ENCODE results near the gene MED29. TPM values are rescaled to one million over a fixed set of nuclear protein-coding genes. Genes with fewer than 3 reads are reported as not detected.

Gene MED29
- total and polyA plus RNA-seq, 4 experiments from 2014 or later, result 43.1 to 59.8 (median 50.9) TPM

DNA sequence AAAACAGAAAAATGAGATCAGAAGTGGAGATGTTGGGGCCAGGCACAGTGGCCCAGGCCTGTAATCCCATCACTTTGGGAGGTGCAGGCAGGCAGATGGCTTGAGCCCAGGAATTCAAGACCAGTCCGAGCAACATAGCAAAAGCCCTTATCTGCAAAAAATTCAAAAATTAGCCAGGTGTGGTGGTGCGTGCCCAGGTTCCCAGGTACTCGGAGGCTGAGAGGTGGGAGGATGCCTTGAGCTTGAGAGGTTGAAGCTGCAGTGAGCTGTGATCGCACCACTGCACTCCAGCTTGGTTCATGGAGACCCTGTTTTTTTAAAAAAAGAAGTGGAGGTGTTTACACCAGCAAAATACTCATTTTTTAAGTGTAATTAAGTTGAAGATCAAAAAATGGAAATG lies 8.9 kb downstream of the MED29 start:
- Histone ChIP-seq H3K36me3 (ENCODE audit: insufficient read depth, low read length) (peaks cover 7% of the 10 kb centered on the region), H3K27ac (ENCODE audit: low read depth, low read length) (peak overlapping the region; percentile 100), H3K9me3 (ENCODE audit: control insufficient read depth in 1 of 2, low read length in 2 of 2) (no peaks in the 10 kb centered on the region), H3K4me1 (ENCODE audit: insufficient read depth, low read length) (peaks cover 74% of the 10 kb centered on the region), H3K4me3 (ENCODE audit: low read length in 2 of 2) (no peak overlapping the region), H3K27me3 (ENCODE audit: insufficient read depth, low read length) (no peaks in the 10 kb centered on the region)
- ChIA-PET CTCF (ENCODE audit: partially characterized antibody) (interaction anchor here (4.5 to 15.4 kb wide), 2 partner anchors 12 to 35 kb away, joined by 15 to 215 read pairs; partner anchors contain the start of genes PLEKHG2 and RPS16), POLR2A (ENCODE audit: partially characterized antibody) (interaction anchor here (0.9 to 11.3 kb wide), 4 partner anchors 8 to 35 kb away, joined by 3 to 384 read pairs (median 228); partner anchors contain the start of genes MED29, PAF1, PLEKHG2 and RPS16)
- H3K27me3 Mint-ChIP-seq, result no peaks in the 10 kb centered on the region
- peak overlapping the region; percentile 81 to 100 (median 94) for H3K27ac Mint-ChIP-seq
- peaks cover 3 to 24% of the 10 kb centered on the region in 2 donors for H3K36me3 Mint-ChIP-seq
- H3K4me3 Mint-ChIP-seq, result peak overlapping the region in 4 of 8 donors; percentile 0 to 60 (median 56)
- no peaks in the 10 kb centered on the region for H3K9me3 Mint-ChIP-seq
- peaks cover 31 to 79% (median 63%) of the 10 kb centered on the region in 4 donors for H3K4me1 Mint-ChIP-seq
- DNase-seq, result no peak
- intact Hi-C loops (cut with micrococcal nuclease), result loop anchor here (2.0 kb wide), 1 partner anchor 45 kb away; the partner anchor contains the start of gene SUPT5H

- Histone ChIP-seq H3K27me3 (ENCODE audit: insufficient read depth, low read length) (no peaks in the 10 kb centered on the region), H3K27ac (ENCODE audit: low read depth, low read length) (peak overlapping the region; percentile 100), H3K36me3 (ENCODE audit: insufficient read depth, low read length) (peaks cover 3% of the 10 kb centered on the region), H3K4me1 (ENCODE audit: insufficient read depth, low read length) (peaks cover 84% of the 10 kb centered on the region), H3K9me3 (ENCODE audit: control insufficient read depth in 1 of 2, low read length in 2 of 2) (no peaks in the 10 kb centered on the region), H3K4me3 (ENCODE audit: low read length in 2 of 2) (peak overlapping the region in 1 of 2 donors; percentile 13)
- Mint-ChIP-seq H3K36me3 (peaks cover 0 to 18% of the 10 kb centered on the region in 2 donors), H3K9me3 (no peaks in the 10 kb centered on the region), H3K4me1 (peaks cover 36 to 89% (median 71%) of the 10 kb centered on the region in 4 donors), H3K4me3 (peak overlapping the region; percentile 78 to 96 (median 83)), H3K27me3 (no peaks in the 10 kb centered on the region), H3K27ac (peak overlapping the region; percentile 98 to 100 (median 99))
- POLR2A ChIA-PET (ENCODE audit: partially characterized antibody), result interaction anchor here (0.7 to 11.3 kb wide), 14 partner anchors 7 to 1205 kb away, joined by 3 to 384 read pairs (median 10); partner anchors contain the start of genes GMFG, MED29, PAF1 and PLEKHG2
- CTCF ChIA-PET (ENCODE audit: partially characterized antibody), result interaction anchor here (1.0 to 15.4 kb wide), 6 partner anchors 11 to 279 kb away, joined by 3 to 215 read pairs (median 6); partner anchors contain the start of genes GMFG, PLEKHG2 and RPS16
- DNase-seq, result no peak
- intact Hi-C loops (cut with micrococcal nuclease), result loop anchor here (1.0 to 2.0 kb wide), 2 partner anchors 11 to 44 kb away; partner anchors contain the start of genes PLEKHG2 and SUPT5H
Observed at GRCh38 chr19:39401070-39401548, 9.9 kb downstream of the MED29 start.

GRCh38 chr19:39401549-39402345 lies 10.6 kb downstream of the MED29 start:
- Histone ChIP-seq H3K4me1 (ENCODE audit: insufficient read depth, low read length) (peaks cover 87% of the 10 kb centered on the region), H3K27me3 (ENCODE audit: insufficient read depth, low read length) (no peaks in the 10 kb centered on the region), H3K27ac (ENCODE audit: low read depth, low read length) (peak overlapping the region; percentile 100), H3K9me3 (ENCODE audit: control insufficient read depth in 1 of 2, low read length in 2 of 2) (no peaks in the 10 kb centered on the region), H3K4me3 (ENCODE audit: low read length in 2 of 2) (peak overlapping the region in 1 of 2 donors; percentile 83), H3K36me3 (ENCODE audit: insufficient read depth, low read length) (peaks cover 3% of the 10 kb centered on the region)
- peaks cover 38 to 94% (median 74%) of the 10 kb centered on the region in 4 donors for H3K4me1 Mint-ChIP-seq
- H3K36me3 Mint-ChIP-seq, result peaks cover 0 to 23% of the 10 kb centered on the region in 2 donors
- ChIA-PET POLR2A (ENCODE audit: partially characterized antibody) (interaction anchor here (0.7 to 11.3 kb wide), 15 partner anchors 6 to 1208 kb away, joined by 3 to 384 read pairs (median 8); partner anchors contain the start of genes GMFG, MED29, PAF1 and PLEKHG2), CTCF (ENCODE audit: partially characterized antibody) (interaction anchor here (1.0 to 15.4 kb wide), 6 partner anchors 10 to 279 kb away, joined by 3 to 215 read pairs (median 6); partner anchors contain the start of genes GMFG, PLEKHG2 and RPS16)
- H3K4me3 Mint-ChIP-seq, result peak overlapping the region; percentile 78 to 96 (median 83)
- H3K27me3 Mint-ChIP-seq, result no peaks in the 10 kb centered on the region
- intact Hi-C loops (cut with micrococcal nuclease), result loop anchor here (1.0 to 2.0 kb wide), 3 partner anchors 10 to 43 kb away; partner anchors contain the start of genes MED29, PAF1, PLEKHG2 and SUPT5H
- H3K9me3 Mint-ChIP-seq, result peaks cover 0 to 1% (median 0%) of the 10 kb centered on the region in 8 donors
- H3K27ac Mint-ChIP-seq, result peak overlapping the region; percentile 98 to 100 (median 99)
- peak; percentile 86 to 99 (median 86) for DNase-seq

- H3K9me3 ChIP-seq (ENCODE audit: control insufficient read depth in 1 of 2, low read length in 2 of 2), result no peaks in the 10 kb centered on the region
- intact Hi-C loops (cut with micrococcal nuclease), result loop anchor here (1.0 kb wide), 1 partner anchor 11 kb away; the partner anchor contains the start of genes MED29 and PAF1
- no peaks in the 10 kb centered on the region for H3K27me3 ChIP-seq (ENCODE audit: insufficient read depth, low read length)
- H3K27ac ChIP-seq (ENCODE audit: low read depth, low read length), result peak overlapping the region; percentile 100
- peak overlapping the region; percentile 98 to 100 (median 99) for H3K27ac Mint-ChIP-seq
- peak; percentile 78 to 94 (median 81) for DNase-seq
- peaks cover 0 to 6% (median 0%) of the 10 kb centered on the region in 8 donors for H3K9me3 Mint-ChIP-seq
- H3K36me3 ChIP-seq (ENCODE audit: insufficient read depth, low read length), result peaks cover 2% of the 10 kb centered on the region
- H3K4me1 ChIP-seq (ENCODE audit: insufficient read depth, low read length), result peaks cover 82% of the 10 kb centered on the region
- CTCF ChIA-PET (ENCODE audit: partially characterized antibody), result interaction anchor here (1.7 to 15.4 kb wide), 2 partner anchors 9 to 38 kb away, joined by 6 to 215 read pairs; partner anchors contain the start of gene PLEKHG2
- peak overlapping the region; percentile 78 to 96 (median 83) for H3K4me3 Mint-ChIP-seq
- peaks cover 38 to 95% (median 68%) of the 10 kb centered on the region in 4 donors for H3K4me1 Mint-ChIP-seq
- POLR2A ChIA-PET (ENCODE audit: partially characterized antibody), result interaction anchor here (0.9 to 11.3 kb wide), 15 partner anchors 9 to 1207 kb away, joined by 3 to 384 read pairs (median 8); partner anchors contain the start of genes GMFG, MED29, PAF1 and PLEKHG2
- peaks cover 4 to 26% of the 10 kb centered on the region in 2 donors for H3K36me3 Mint-ChIP-seq
- peak overlapping the region; percentile 73 to 83 for H3K4me3 ChIP-seq (ENCODE audit: low read length in 2 of 2)
- H3K27me3 Mint-ChIP-seq, result no peaks in the 10 kb centered on the region
Observed at GRCh38 chr19:39402346-39403300, 11.4 kb downstream of the MED29 start.

DNA sequence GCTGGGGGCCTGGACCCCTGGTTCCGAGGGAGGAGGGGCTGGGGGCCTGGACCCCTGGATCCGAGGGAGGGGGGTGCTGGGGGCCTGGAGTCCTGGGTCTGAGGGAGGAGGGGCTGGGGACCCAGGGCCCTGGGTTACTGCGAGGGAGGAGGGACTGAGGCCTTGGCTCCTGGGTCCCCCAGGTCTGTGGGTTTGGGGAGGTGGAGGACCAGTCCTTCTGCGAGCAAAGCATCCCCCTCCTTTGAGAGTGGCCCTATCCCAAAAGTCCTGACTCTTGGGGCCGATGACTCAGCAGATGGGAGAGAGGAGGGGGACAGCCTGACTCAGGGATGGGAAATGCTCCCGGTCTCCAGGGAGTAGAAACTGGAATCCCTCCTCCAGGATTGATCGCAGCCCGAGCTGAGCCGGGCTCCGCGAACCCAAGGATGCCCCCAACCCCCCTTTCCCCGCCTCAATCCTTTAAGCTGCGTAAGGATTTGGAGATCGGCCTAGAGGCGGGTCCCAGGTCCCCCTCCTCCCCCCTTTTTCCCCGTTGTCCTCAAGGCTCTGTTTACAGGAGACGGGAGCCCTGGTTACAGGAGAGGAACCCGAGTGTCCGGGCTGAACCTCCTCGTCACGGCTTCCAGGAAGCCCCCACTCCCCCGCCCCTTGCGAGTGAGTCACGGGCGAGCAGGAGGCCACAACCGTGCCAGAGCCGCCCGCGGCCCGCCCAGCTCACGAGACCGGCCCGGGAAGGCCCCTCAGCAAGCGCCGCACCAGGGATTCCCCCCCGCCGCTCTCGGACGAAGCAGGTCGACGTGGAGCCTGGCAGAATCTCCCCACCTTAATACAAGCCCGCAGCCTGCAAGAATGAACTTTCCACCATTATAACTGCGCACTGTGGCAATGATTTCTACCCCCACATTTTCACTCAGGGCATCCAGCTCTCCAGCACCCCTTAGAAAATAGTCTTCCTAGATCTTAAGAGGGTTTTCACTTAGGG lies 12.4 kb downstream of the MED29 start:
- peaks cover 0 to 8% (median 0%) of the 10 kb centered on the region in 8 donors for H3K9me3 Mint-ChIP-seq
- peak overlapping the region; percentile 78 to 96 (median 83) for H3K4me3 Mint-ChIP-seq
- Histone ChIP-seq H3K36me3 (ENCODE audit: insufficient read depth, low read length) (peaks cover 12% of the 10 kb centered on the region), H3K4me1 (ENCODE audit: insufficient read depth, low read length) (peaks cover 75% of the 10 kb centered on the region), H3K27me3 (ENCODE audit: insufficient read depth, low read length) (no peaks in the 10 kb centered on the region), H3K27ac (ENCODE audit: low read depth, low read length) (peak overlapping the region; percentile 100), H3K9me3 (ENCODE audit: control insufficient read depth in 1 of 2, low read length in 2 of 2) (no peaks in the 10 kb centered on the region), H3K4me3 (ENCODE audit: low read length in 2 of 2) (peak overlapping the region; percentile 73 to 83)
- peaks cover 14 to 32% of the 10 kb centered on the region in 2 donors for H3K36me3 Mint-ChIP-seq
- no peaks in the 10 kb centered on the region for H3K27me3 Mint-ChIP-seq
- ChIA-PET CTCF (ENCODE audit: partially characterized antibody) (interaction anchor here (15.4 kb wide), 1 partner anchor 8 kb away, joined by 215 read pairs; the partner anchor contains the start of gene PLEKHG2), POLR2A (ENCODE audit: partially characterized antibody) (interaction anchor here (0.5 to 11.3 kb wide), 12 partner anchors 8 to 1206 kb away, joined by 3 to 384 read pairs (median 11); partner anchors contain the start of genes GMFG, MED29, PAF1 and PLEKHG2)
- intact Hi-C loops (cut with micrococcal nuclease), result no loop called here
- peak overlapping the region; percentile 98 to 100 (median 99) for H3K27ac Mint-ChIP-seq
- H3K4me1 Mint-ChIP-seq, result peaks cover 35 to 94% (median 60%) of the 10 kb centered on the region in 4 donors
- peak; percentile 94 to 100 (median 96) for DNase-seq

All from CD4-positive, alpha-beta memory T cell (primary cell).